Limb (tissue), 2 donors: ENCODE measurements around the gene BICRA.
A peak's percentile ranks its signal among the peaks of the same experiment; 100 is the strongest.

Source experiments
- DNase-seq, 2 donors: peaks; one replicate each; pipeline ENCODE4 v3.0.0-alpha.2; 2016; ENCODE audit errors: extremely low spot score in 2 of 2

Gene BICRA

DNA sequence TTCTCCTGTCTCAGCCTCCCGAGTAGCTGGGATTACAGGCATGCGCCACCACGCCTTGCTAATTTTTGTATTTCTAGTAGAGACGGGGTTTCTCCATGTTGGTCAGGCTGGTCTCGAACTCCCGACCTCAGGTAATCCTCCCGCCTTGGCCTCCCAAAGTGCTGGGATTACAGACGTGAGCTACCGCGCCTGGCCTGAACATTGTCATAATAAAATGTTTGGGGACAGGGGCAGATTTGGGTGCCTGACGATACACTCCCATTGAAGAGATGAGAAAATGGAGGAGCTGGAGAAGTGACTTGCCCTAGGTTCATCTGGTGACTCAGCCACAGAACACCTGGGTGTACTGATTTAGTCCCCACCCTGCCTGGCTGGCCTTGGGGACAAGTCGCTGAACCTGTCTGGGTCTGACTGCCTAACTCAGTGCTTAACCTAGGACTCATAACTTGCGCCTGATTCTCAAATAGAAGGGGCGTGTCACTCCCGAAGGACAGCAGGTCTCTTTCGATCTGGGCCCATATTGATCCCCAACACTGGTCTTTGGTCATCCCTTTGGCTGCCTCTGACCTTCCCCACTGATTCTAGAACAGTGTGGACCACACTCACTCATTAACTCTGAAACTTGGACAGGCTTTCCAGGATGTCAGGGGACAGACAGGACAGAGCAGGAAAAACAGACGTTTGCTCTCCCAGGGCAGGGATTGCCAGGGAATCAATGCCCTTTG lies 7.6 kb upstream of the BICRA start:
- DNase-seq, result no peak

DNA sequence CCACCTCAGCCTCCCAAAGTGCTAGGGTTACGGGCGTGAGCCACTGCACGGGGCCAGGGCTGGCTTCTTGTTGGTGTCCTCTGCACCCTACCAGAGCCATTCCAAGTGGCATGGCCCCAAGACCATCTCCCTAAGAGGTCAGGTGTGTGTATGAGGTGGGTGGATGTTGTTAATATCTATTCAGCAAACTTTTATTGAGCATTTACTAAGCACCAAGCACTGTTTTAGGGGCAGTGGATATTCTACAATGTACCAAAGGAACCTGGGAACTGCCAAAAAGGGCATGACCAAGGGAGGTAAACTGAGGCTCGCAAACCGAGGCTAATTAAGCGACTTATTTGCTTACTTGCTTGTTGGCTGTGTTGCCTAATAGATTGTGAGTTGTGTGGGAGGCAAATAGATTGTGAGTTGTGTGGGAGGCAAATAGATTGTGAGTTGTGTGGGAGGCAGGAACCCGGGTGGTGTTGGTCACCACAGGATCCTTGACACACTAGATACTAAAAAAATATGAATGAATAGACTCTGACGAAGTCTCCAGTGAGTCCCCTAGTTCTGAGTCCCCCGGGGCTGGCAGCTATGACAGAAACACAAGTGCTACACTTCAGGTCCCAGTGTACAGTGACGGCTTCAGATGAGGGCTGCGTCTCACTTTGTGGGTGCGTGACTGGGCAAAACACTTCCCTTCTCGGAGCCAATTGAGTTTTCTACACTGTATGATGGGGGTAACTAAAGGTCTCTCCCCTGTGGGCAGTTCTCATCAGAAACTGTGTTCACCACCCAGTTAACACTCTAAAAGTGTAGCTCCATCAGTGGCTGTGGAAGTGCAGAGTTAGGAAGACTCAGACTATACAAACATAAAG lies 5.0 kb upstream of the BICRA start:
- DNase-seq, result no peak

DNA sequence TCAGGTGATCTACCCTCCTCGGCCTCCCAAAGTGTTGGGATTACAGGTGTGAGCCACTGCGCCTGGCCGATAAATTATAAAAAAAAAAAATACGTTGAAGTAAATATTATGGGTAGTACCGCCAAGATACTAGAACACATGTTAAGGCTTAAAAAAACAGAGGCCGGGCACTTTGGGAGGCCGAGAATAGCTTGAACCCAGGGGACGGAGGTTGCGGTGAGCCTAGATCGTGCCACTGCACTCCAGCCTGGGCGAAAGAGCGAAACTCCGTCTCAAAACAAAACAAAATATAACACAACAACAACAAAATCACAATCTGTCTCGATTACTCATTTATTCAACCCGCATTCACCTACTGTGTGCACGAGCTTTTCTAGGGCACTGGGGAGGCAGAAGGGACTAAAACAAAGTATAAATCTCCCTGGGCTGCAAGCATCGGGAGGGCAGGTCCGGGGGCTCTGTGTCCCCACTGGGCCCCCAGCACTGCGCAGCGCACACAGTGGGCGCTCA lies 1.3 kb upstream of the BICRA start:
- DNase-seq, result no peak

DNA sequence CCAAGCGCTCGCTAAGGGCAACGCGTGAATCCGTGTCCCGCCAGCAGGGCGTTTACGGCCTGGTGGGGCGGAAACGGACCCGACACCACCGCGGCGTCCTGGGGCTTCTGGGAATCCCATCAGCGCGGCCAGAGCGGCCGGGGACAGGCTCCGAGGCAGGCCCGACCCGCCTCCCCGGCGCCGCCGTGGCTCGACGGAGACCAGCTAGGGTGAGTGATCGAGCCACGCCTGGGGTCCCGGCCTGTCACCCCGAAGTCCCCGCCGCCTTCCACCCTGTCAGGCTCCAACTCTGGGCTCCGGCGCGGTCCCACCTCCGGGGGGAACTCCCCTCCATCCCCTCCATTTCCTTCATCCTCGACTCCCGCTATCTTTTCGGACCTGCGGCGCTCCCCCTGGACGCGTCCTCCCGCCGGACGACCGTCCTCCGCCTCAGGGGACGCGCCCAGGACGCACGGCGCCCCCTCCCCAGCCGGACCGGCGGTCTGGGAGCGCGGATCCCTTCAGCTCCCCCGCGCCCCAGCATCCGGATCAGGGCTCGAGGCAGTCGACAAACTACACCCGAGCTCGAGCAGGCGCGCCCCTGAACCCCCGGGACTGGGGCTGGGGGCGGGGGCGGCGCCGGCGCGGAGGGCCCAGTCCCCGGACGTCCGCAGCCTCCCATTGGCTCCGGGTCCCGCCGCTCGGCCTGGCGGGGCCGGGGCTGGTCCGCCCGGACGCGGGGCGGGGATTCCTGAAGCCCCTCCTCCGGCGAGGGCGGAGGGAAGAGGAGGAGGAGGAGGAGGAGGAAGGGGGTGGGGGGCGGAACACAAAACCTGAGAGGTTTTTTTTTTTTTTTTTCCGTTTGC lies 638 bp upstream of the BICRA start:
- peak; percentile 90 to 98 for DNase-seq

DNA sequence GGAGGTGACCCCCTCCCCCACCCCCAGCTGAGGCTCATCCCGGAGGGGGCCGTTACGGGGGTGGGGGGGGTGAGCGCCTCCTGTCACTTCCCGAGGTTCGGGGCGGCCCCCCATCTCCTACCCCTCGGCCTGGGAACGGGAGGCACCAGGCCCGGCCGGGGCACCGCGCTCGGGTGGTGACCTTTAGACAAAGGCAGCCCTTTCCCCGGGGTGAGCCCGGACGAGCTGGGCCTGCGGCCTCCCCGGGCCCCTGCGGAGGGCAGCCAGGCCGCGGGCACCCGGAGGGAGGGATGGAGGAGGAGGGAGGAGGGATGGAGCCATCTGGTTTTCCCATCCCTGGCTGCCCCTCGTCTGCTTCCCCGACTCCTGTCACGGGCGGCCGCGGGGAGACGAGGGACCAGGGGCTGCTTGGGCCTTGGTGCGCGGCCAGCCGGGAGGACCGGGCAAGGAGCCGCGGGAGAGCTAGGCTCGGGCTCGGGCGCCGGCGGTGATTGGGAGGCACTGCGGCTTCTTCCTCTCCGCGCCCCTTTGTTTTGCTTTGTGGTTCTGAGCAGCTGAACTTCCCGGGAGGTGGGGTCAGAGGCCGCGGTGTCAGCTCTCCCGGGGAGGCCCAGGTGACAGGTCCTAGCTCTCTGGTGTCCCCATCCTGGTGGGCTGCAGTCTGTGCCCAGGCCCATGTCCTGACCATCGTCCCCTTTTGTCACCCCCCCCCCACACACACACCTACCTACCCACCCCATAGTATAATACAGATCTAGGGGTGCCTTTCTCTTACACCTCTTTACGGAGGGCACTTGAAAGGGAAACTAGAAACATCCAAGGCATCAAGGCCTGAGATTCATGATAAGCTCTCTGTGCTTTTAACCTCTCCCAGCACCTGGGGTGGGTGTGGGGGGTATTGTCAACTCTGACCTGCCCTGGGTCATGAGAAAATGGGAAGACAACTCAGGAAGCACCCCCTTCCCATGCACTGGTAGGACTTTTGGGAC lies 1.3 kb downstream of the BICRA start:
- DNase-seq, result peak in 1 of 2 donors; percentile 67

DNA sequence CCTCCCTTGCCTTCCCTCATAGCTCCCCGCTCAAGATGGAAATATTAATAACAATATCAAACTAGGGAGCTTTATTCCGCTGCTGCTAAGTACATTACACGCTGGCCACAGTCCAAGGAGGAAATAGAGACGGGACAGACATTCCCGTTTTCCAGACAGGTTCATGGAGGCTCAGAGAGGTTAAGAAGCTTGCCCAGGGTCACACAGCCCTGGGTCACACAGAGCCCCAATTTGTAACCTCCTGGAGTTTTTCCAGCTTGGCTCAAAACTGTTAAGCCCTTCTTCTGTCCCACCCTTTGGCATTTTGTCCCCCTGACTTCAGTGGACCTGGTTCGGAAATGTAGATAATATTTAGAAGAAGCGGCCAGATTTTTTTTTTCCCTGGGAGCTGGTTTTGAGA lies 2.0 kb downstream of the BICRA start:
- no peak for DNase-seq

DNA sequence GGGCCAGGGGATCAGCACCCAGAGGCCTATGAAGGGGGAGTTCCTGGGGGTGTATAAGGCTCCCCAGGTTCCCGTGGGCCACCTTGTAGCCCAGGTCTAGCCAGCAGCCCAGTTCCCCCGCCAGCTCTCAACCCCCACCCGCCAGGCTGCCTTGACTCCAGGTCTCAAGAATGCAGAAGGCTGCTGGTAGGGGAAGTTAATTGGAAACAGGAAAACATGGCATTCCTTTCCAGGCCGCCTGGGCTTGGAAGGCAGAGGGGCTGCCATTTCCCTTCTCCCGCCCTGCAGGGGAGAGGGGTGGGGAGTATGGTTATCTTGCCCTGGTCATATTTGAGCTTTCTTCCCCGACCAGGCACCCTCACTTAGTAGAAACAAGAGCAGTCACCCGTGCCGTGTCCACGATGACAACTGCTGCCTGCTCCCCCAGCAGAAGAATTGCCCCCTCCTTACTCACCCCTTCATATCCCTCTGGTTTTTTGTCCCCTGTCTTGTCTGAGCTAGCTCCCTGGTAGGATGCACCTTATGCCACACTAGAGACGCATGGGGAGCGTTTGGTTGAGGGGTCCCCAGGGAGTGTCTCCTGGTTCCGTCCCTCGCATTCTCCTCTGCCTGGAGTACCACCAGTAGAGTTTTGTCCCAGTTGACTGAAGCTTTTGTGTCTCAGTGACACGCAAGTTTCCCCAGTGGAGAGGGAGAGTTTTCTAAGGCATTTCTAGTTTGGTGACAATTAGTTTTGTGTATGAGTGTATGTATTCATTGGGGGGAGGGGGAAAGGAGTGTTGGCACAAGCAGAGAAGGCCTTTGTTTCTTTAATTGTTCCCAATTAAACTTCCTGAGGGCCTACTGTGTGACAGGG lies 4.5 kb downstream of the BICRA start:
- DNase-seq, result peak in 1 of 2 donors; percentile 58

DNA sequence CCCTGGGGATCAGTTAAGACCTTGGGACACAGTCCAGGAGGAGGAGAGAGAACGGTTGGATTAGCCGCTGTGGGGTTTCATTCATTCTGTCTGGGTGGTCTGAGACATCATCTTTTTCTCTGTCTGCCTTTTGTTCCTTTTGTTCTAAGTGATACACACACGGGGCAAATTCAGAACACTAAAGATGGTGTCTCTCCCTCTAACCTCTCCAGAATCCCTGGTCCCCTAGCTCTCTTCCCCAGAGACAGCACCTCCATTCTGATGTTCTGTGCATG lies 5.0 kb downstream of the BICRA start:
- no peak for DNase-seq

DNA sequence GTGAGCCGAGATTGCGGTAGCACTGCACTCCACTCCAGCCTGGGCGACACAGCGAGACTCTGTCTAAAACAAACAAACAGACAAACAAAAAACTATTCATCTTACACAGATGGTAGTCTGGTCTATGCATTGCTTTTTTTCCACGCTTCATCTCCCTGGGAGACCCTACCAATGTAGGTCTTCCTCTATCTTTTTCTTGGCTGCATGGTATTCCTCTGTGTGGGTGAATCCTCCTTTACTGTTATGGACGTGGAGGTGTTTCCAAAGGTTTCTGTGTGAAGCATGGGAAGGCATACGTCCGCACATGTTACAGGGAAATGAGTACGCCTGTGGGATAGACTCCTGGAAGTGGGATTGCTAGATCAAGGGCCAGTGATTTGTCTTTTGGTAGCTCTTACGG lies 5.6 kb downstream of the BICRA start:
- DNase-seq, result no peak

DNA sequence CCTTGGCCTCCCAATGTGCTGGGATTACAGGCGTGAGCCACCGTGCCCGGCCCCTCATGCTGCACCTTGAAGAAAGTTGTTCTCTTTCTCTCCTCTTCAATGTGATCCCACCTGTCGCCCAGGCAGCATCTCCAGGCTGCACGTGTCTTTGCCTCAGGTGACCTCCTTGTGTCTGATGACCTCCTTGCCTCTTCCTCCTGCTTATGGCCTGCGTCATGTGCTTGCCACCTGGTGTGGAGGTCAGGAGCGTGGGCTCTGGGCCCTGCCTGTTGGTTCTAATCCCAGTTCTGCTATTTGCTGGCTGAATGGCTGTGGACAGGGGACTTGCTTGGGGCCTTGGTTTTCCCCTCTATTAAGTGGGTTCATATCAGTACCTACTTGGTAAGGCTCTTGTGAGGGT lies 6.3 kb downstream of the BICRA start:
- no peak for DNase-seq

DNA sequence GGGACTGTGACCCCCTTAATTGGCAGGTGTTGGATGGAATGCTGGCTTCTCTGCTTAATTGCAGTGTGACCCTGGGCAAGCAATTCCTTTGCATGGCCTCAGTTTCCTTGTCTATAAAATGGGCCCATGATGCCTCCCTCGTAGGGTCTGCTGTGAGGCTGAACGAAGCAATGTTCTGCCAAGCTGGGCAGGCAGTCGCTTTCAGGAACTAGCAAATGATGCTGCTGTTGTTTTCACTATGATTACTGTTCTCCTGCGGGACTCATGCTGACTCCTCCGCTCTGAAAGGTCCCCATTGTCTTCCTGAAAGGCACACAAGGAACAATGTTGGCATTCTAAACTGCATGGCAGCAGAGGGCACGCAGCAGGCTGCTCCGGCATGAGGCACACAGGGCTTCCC lies 6.8 kb downstream of the BICRA start:
- no peak for DNase-seq

DNA sequence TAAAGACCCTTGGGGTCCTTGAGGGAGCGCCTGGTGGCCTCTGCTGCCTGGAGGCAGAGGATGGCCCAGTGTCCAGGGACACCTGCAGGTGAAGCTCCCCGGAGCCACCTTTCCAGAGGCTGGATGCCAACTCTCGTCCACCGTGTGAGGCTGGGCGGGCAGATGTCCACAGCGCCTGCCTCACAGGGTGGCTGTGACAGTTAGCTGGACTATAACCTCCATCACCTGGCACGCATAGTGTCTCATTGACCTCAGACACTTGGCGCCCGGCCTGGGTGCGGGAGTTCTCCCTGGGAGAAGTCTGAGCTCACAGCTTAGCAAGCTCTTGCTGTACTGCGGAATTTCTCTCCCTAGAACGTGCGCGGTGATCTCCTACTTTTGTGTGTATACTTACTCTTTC lies 9.8 kb downstream of the BICRA start:
- DNase-seq, result no peak

DNA sequence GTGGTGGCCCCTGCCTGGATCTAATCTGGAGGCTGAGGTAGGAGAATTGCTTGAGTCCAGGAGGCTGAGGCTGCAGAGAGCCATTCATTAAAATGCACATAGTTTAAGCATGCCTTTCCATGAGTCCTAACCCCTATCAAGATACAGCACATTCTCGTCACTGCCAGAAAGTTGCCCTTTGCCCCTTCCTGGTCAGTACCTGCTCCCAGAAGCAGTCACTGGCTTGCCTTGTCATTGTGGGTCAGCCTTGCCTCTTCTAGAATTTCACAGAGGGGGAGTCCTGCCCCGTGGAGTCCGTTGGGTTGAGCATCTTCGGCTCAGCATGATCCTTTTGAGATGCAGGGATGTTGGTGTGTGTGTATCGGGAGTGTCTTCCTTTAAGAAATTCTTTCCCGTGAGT lies 10.8 kb downstream of the BICRA start:
- no peak for DNase-seq

DNA sequence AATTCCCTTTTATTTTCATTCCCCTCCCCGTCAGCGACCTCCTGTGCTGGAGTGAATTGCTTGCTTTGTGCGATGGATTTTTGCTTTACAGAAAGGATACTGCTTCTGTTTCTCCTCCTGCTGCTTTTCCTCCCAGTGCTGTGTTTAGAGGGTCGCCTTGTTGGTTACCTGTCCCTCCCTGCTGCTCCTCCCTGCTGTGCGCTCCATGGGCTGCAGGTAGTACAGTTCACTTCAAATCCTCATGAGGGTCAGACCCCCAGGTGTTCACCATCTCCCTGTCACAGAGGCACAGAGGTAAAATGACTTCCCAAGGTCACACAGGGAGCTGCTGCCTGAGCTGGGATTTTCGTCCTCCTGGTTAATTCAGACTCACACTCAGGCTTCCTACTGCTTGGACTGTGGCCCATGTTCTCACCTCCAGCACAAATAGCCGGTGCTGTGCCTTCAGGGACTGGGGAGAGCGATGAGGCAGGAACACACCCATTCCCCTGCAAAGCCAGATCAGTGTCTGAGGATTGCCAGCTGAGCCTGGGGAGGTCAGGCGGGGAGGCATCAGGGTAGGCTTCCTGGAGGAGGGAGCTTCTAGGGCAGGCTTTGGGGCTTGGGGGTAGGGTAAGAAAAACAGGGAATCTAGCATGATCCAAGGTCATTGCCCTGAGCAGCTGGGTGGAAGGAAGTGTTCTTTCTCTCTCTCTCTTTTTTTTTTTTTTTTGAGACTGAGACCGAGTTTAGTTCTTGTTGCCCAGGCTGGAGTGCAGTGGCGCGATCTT lies 14.4 kb downstream of the BICRA start:
- no peak for DNase-seq

DNA sequence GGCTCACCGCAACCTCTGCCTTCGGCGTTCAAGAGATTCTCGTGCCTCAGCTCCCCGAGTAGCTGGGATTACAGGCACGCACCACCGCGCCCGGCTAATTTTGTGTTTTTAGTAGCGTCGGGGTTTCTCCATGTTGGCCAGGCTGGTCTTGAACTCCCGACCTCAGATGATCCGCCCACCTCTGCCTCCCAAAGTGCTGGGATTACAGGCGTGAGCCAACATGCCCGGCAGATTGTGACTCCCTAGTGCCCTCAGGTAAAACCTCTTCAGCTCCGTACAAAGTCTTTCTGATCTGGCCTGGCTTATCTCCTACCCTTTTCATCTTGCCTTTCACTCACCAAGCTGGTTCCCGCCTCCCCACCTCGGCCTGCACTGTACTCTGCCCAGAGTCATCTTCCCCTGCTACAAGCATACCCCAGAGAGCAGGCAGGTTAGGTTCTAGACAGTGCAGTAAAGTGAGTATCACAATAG lies 15.0 kb downstream of the BICRA start:
- DNase-seq, result no peak

DNA sequence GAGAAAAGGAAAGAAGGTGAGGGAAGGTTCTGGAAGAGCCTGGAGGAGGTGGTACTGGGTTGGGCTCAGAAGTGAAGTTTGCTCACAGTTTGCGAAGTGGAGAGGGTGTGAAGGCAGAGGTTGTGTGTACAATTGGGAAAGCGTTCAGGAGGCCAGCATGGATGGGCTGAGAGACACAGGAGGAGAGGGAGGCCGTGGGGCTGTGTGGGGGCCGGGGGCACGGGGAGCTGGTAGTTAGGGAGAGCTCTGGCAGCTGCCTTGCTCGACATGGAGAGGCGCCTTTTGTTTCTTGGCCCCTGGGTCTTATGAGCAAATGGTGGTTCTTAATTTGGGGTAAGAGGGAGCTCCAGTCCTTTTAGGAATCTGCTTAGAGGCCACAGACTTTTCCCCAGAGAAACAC lies 16.7 kb downstream of the BICRA start:
- DNase-seq, result no peak

DNA sequence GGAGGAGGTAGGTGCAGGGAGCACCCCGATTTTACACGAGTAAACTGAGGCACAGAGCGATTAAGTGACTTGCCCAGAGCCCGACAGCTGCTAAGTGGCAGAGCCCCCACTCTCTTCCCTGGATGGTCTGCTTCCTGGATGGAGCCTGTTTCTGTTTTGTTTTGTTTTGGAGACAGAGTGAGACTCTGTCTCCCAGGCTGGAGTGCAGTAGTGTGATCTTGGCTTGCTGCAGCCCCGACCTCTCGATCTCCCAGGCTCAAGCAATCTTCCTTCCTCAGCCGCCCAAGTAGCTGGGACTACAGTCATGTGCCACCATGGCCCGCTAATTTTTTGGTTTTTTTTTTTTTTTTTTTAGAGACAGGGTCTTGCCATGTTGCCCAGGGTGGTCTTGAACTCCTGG lies 17.3 kb downstream of the BICRA start:
- no peak for DNase-seq

DNA sequence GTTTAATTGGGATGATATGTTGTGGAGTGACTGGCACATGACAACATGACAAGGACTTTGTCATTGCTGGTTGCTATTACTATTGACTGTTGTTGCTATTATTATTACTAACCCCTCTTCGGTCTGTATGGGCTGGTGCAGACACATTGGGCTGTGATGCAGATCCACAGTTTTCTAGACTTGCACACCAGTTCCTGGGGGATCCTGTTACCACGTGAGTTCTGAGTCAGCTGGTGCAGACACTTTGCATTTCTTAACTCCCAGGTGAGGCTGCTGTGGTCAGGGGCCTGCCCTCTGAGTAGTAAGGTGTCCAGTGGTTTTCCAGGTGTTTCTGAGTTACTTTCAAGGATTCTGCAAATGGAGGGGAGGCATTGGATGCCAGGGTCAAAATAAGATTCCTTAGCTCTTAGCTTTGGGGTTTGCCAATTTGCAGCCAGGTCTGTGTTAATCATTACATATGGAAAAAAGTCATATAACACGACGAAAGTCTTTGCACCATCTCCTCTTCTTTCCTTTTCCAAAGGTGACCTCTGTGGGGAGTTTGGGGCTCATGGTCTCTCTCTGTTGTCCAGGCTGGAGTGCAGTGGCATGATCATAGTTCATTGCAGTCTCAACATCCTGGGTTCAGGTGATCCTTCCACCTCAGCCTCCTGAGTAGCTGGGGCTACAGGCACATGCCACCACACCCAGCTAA lies 19.3 kb downstream of the BICRA start:
- no peak for DNase-seq
